Caco-2 (cell line): ENCODE measurements around the gene CAMK4. TPM values are rescaled to one million over a fixed set of nuclear protein-coding genes. Genes with fewer than 3 reads are reported as not detected.

Experiments used
- BruUV-seq: library from RNA; stranded (reverse); fragments of 400-500 nt; replicated peaks from 2 replicates; lab custom pipeline; 2021; lab: Mats Ljungman, UMichigan
- CTCF ChIA-PET: fragments of 300-600 bp; sonication (Branson Sonifier 250); formaldehyde crosslinking; loops from one replicate; lab custom pipeline; 2022; ENCODE audit warnings: antibody characterized with exemption; lab: Charles Lee
- POLR2A ChIA-PET: fragments of 300-600 bp; sonication (Branson Sonifier 250); formaldehyde crosslinking; loops from one replicate; lab custom pipeline; 2022; ENCODE audit warnings: antibody characterized with exemption; lab: Charles Lee
- DNase-seq, 2 experiments: peaks; one replicate each; pipeline versions ENCODE4 v3.0.0 to v3.0.0-alpha.2; 2020 to 2022
- H3K27me3 ChIP-seq: replicated peaks from 2 replicates; pipeline ENCODE4 v1.6.0; 2011; ENCODE audit warnings: low read length; ENCODE audit not compliant: control insufficient read depth, insufficient read depth
- H3K36me3 ChIP-seq: 2 replicates; pipeline ENCODE4 v1.5.1; 2011; ENCODE audit warnings: low read length; ENCODE audit not compliant: control insufficient read depth, insufficient read depth
- H3K4me1 ChIP-seq: fragments of 250-450 bp; sonication (Bioruptor Pico); 2 replicates; pipeline ENCODE4 v1.5.1; 2020; ENCODE audit warnings: mild to moderate bottlenecking
- H3K4me3 ChIP-seq: 2 replicates; pipeline ENCODE4 v1.5.1; 2011; ENCODE audit warnings: low read depth, mild to moderate bottlenecking, control low read depth, low read length
- H3K9me3 ChIP-seq: fragments of 250-450 bp; sonication (Bioruptor Pico); 2 replicates; pipeline ENCODE4 v1.5.1; 2020; ENCODE audit warnings: mild to moderate bottlenecking, moderate library complexity
- H3K27ac Mint-ChIP-seq: one replicate; pipeline ENCODE4 v1.8.0; 2022; ENCODE audit warnings: mixed read lengths; ENCODE audit not compliant: unreplicated experiment
- H3K27me3 Mint-ChIP-seq: one replicate; pipeline ENCODE4 v1.8.0; 2022; ENCODE audit warnings: mixed read lengths; ENCODE audit not compliant: insufficient read depth, unreplicated experiment
- H3K36me3 Mint-ChIP-seq: one replicate; pipeline ENCODE4 v1.8.0; 2022; ENCODE audit warnings: mild to moderate bottlenecking, mixed read lengths; ENCODE audit not compliant: insufficient read depth, unreplicated experiment
- H3K4me1 Mint-ChIP-seq: one replicate; pipeline ENCODE4 v1.8.0; 2022; ENCODE audit warnings: low read depth, mixed read lengths; ENCODE audit not compliant: unreplicated experiment
- H3K4me3 Mint-ChIP-seq: one replicate; pipeline ENCODE4 v1.8.0; 2022; ENCODE audit warnings: mild to moderate bottlenecking, moderate library complexity, mixed read lengths; ENCODE audit not compliant: unreplicated experiment
- H3K9me3 Mint-ChIP-seq: one replicate; pipeline ENCODE4 v1.8.0; 2022; ENCODE audit warnings: mixed read lengths; ENCODE audit not compliant: unreplicated experiment
- CTCF ChIP-seq, 2 experiments: fragments of 200-600 bp in 1 of 2; IDR thresholded peaks; 1 replicate in 1 of 2; 2 replicates in 1 of 2; pipeline versions ENCODE4 v1.5.1 to v1.8.0; 2011 to 2022; ENCODE audit warnings: antibody characterized with exemption in 1 of 2, control low read depth in 1 of 2, inconsistent platforms in 1 of 2, low read depth in 1 of 2, low read length in 1 of 2, mild to moderate bottlenecking in 1 of 2, moderate library complexity in 1 of 2; ENCODE audit not compliant: insufficient read depth in 1 of 2, severe bottlenecking in 1 of 2, unreplicated experiment in 1 of 2
- intact Hi-C: fragments of 100-400 bp; cut with micrococcal nuclease; formaldehyde crosslinking; loops from one replicate; pipeline ENCODE4 v1.10.0; 2022; ENCODE audit not compliant: unreplicated experiment
- total RNA-seq: library from RNA; stranded (reverse); gene quantifications from 2 replicates; pipeline ENCODE4 v1.2.3, GENCODE V29; 2022

CAMK4 gene
- total RNA-seq, 1 experiment from 2014 or later = not detected

- ChIA-PET CTCF (interaction anchor here (0.7 kb wide), 1 partner anchor 755 kb away, joined by 10 read pairs; the partner anchor contains the start of gene SLC25A46), POLR2A (no interaction called here)
- no peak overlapping the region for H3K4me3 Mint-ChIP-seq
Measured at GRCh38 chr5:111494355-111494999, 270.3 kb downstream of the CAMK4 start.

GRCh38 chr5:111495159-111495558, 271.0 kb downstream of the CAMK4 start:
- Mint-ChIP-seq H3K4me1 (no peaks in the 10 kb centered on the region), H3K36me3 (peaks cover 51% of the 10 kb centered on the region), H3K27me3 (no peaks in the 10 kb centered on the region), H3K27ac (no peak overlapping the region), H3K4me3 (no peak overlapping the region), H3K9me3 (no peaks in the 10 kb centered on the region)
- Histone ChIP-seq H3K4me3 (no peak overlapping the region), H3K27me3 (no peaks in the 10 kb centered on the region), H3K36me3 (peaks cover 1% of the 10 kb centered on the region; the same call in 1 of the 2 replicates), H3K9me3 (no peaks in the 10 kb centered on the region), H3K4me1 (0 out of 2 replicates have a peak, but pooled peaks cover 4% of the 10 kb centered on the region)
- POLR2A ChIA-PET = no interaction called here
- intact Hi-C loops = no loop called here
- DNase-seq = no peak
- CTCF ChIA-PET = no interaction called here
- no peak for TF ChIP-seq CTCF (IDR thresholded peaks at IDR 0.05; ENCODE audit: insufficient read depth in 1 of 2, low read depth in 1 of 2, low read length in 1 of 2, severe bottlenecking in 1 of 2, unreplicated experiment in 1 of 2)
- BruUV-seq = no TSS peak

More at GRCh38 chr5:111494355-111494999, 270.3 kb downstream of the CAMK4 start:
- H3K27ac Mint-ChIP-seq = no peak overlapping the region
- intact Hi-C loops = no loop called here
- no peak for DNase-seq
- Histone ChIP-seq H3K9me3 (no peaks in the 10 kb centered on the region), H3K27me3 (no peaks in the 10 kb centered on the region), H3K4me3 (no peak overlapping the region), H3K36me3 (peaks cover 1% of the 10 kb centered on the region; the same call in 1 of the 2 replicates), H3K4me1 (0 out of 2 replicates have a peak, but pooled peaks cover 4% of the 10 kb centered on the region)
- H3K27me3 Mint-ChIP-seq = no peaks in the 10 kb centered on the region
- peaks cover 45% of the 10 kb centered on the region for H3K36me3 Mint-ChIP-seq
- H3K4me1 Mint-ChIP-seq = no peaks in the 10 kb centered on the region
- no TSS peak for BruUV-seq
- no peaks in the 10 kb centered on the region for H3K9me3 Mint-ChIP-seq
- no peak for TF ChIP-seq CTCF (IDR thresholded peaks at IDR 0.05; ENCODE audit: insufficient read depth in 1 of 2, low read depth in 1 of 2, low read length in 1 of 2, severe bottlenecking in 1 of 2, unreplicated experiment in 1 of 2)

DNA sequence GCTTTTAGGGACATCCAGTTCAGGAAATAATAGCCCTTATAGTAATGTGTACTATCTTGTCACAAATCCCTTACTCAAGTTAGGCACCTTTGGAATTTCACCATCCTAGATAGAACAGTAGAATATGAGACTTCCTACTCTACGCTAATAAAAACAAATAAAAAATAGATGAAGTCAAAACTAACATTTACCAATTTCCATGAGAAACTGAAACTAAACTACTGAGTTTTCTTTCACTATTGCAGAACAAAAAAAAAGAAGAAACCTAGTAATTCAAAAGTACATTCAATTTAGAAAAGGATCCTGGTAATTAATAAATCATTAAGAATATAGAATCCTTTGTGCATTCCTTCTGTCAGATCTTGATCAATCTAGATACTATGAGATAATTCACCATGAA, 274.2 kb downstream of the CAMK4 start:
- Mint-ChIP-seq H3K27ac (no peak overlapping the region), H3K4me1 (no peaks in the 10 kb centered on the region), H3K27me3 (no peaks in the 10 kb centered on the region), H3K36me3 (peaks cover 63% of the 10 kb centered on the region), H3K9me3 (no peaks in the 10 kb centered on the region), H3K4me3 (no peak overlapping the region)
- Histone ChIP-seq H3K4me3 (no peak overlapping the region), H3K9me3 (no peaks in the 10 kb centered on the region), H3K27me3 (no peaks in the 10 kb centered on the region), H3K4me1 (0 out of 2 replicates have a peak, but pooled peaks cover 4% of the 10 kb centered on the region), H3K36me3 (peaks cover 1% of the 10 kb centered on the region; the same call in 1 of the 2 replicates)
- TF ChIP-seq CTCF (IDR thresholded peaks at IDR 0.05; ENCODE audit: insufficient read depth in 1 of 2, low read depth in 1 of 2, low read length in 1 of 2, severe bottlenecking in 1 of 2, unreplicated experiment in 1 of 2) = no peak
- no peak for DNase-seq
- CTCF ChIA-PET = no interaction called here
- POLR2A ChIA-PET = no interaction called here
- intact Hi-C loops = no loop called here
- BruUV-seq = no TSS peak
